Measurements from ENCODE around the gene APBA3.

GRCh38 chr19:3748965-3749364 is 12.5 kb downstream of the APBA3 start:
- TF ChIP-seq POLR2A (IDR thresholded peaks at IDR 0.05), result no peak
- TF ChIP-seq, protein P1, sequence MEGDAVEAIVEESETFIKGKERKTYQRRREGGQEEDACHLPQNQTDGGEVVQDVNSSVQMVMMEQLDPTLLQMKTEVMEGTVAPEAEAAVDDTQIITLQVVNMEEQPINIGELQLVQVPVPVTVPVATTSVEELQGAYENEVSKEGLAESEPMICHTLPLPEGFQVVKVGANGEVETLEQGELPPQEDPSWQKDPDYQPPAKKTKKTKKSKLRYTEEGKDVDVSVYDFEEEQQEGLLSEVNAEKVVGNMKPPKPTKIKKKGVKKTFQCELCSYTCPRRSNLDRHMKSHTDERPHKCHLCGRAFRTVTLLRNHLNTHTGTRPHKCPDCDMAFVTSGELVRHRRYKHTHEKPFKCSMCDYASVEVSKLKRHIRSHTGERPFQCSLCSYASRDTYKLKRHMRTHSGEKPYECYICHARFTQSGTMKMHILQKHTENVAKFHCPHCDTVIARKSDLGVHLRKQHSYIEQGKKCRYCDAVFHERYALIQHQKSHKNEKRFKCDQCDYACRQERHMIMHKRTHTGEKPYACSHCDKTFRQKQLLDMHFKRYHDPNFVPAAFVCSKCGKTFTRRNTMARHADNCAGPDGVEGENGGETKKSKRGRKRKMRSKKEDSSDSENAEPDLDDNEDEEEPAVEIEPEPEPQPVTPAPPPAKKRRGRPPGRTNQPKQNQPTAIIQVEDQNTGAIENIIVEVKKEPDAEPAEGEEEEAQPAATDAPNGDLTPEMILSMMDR (IDR thresholded peaks at IDR 0.05), result no peak
